Activated CD8-positive, alpha-beta memory T cell treated with anti-CD3 and anti-CD28 coated beads, Interleukin-2, amount 50 U/mL, for 1 hour (primary cell): ENCODE results near the gene MYO16.

Experiments
- DNase-seq: peaks from one replicate; pipeline ENCODE4 v3.0.0-alpha.2; 2020; ENCODE audit errors: extremely low read depth

MYO16 gene

DNA sequence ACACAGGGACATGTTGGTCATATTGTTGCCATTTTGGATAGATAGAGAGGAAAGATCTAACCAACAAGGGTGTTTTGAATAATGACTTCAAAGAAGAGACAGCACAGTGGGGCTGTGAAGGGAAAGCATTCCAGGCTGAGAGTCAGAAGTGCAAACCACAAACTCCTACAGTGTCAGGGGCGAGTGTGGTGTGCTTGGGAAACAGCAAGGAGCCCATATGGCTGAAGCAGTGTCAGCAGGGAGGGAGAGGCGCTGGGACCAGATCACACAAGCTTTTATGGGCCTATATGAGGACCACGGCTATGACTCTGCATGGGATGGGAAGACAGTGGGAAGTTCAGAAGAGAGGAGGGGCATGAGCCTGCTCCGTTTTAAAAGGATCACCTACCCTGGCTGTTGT, 166.4 kb downstream of the MYO16 start:
- no peak for DNase-seq

- no peak for DNase-seq
Measured at GRCh38 chr13:108797354-108797753, 167.9 kb downstream of the MYO16 start.

- DNase-seq = no peak
Measured at GRCh38 chr13:108807841-108808240, 178.4 kb downstream of the MYO16 start.

DNA sequence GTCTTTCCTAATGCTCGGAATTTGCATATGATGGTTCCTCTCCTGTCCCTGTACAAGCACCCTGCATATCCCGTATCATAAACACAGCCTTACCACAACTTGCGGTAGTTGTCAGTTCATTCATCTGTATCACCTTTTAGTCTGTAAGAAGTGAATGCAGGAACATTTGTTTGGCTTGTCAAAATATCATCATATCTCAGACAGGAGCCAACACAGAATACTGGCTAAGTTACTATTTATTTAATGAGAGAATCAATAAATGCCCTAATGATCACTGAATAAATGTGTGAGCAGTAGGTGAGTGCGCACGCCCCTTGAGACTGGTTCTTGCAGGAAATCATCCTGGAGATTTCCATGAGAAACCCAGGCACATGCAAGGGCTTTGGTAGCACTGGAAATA, 182.8 kb downstream of the MYO16 start:
- DNase-seq = no peak

- no peak for DNase-seq
Measured at GRCh38 chr13:108812661-108813060, 183.2 kb downstream of the MYO16 start.

- no peak for DNase-seq
Measured at GRCh38 chr13:108813587-108814170, 184.3 kb downstream of the MYO16 start.

DNA sequence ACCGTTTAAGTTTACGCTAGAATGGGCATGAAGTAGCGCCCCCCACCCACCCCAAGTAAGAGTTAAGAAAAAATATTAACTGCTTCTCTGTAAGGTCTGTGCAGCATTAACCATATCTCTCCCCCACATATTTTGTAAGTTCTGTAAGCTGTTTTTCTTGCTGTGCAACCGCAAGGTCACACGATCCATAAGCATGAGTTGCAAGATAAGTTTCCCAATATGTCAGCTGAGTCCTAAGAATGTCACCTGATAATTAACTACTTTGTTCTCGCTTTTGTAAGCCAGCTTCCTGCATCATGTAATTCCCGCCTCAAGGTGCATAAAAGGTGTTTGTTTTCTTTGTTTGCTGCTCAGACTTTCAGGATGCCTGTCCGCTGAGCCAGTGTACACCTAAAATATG, 187.0 kb downstream of the MYO16 start:
- DNase-seq = no peak

DNA sequence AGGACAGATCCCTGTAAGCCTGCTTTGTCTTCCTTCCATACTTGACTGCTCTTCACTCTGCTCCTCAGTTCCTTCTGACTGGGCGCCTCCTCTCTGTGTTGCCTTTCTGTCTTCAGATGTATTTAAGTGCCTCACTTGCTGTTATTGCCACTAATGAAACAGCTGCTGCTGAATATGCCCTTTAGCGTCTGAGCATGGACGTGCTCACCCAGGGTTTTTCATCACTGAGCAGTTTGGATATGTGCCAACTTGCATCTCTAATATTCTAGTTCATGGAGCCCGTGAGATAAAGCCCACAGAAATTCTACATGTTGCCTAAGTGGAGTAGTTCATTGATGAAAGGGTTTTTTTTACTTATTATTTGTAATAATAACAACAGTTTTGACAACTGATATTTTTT, 198.2 kb downstream of the MYO16 start:
- no peak for DNase-seq

- DNase-seq = no peak
Measured at GRCh38 chr13:108828086-108828815, 198.8 kb downstream of the MYO16 start.

- no peak for DNase-seq
Measured at GRCh38 chr13:108830916-108831315, 201.5 kb downstream of the MYO16 start.

DNA sequence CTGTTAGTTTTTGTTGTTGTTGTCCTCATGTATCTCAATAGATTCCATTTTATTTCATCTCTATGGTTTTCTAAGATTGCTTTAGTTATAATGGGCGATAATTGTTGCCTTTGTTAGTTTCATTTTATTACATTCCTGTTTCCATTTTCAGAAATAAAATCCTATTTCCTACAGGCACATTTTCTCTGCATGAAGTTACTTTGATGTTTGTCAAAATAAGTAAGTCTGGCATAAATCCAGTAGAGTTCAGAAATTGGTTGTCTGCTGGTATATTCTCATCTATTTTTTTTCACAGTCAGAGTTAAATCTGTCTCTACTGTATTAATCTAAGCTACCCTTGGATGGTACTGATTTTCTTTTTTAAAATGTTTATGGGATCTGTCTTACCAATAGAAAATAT, 204.1 kb downstream of the MYO16 start:
- no peak for DNase-seq

GRCh38 chr13:108834193-108834592, 204.8 kb downstream of the MYO16 start:
- DNase-seq = no peak

GRCh38 chr13:108835083-108835482, 205.7 kb downstream of the MYO16 start:
- DNase-seq = no peak

DNA sequence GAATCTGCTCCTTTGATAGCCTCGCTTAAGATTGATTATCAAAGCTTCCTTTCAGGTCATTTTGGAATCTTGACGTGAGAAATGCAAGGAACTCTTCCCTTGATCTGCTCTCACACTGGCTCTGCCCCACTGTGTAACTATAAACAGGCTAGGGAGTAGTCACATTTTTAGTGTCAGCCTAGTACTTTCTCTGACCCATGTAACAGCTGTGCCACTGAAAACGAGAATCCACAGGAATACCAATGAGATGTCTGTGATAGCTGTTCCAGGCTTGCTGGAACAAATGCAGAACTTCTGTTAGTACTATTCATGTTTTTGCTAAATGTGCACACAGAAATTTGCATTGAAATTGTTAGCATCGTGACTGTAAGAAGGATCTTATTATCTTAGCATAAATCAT, 221.3 kb downstream of the MYO16 start:
- DNase-seq = no peak

DNA sequence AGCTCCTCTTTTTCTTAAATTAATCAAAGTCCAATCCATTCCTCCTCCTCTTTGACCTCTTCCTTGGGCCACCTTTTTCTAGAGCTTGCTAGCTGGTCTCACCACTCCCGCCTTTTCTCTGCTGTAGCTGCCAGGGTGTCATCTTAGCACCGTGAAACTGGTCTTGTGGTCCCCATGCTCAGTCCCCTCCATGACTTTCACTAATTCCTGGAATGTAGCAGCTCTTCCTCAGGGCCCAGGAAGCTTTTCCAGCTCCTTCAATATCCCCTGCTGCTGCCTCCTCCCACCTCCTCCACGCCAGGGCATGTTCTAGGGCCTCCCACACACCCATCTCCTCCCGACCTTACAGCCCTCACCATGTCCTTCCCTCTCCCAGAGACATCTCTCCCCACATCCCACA, 222.2 kb downstream of the MYO16 start:
- DNase-seq = no peak

- no peak for DNase-seq
Measured at GRCh38 chr13:108853031-108853430, 223.6 kb downstream of the MYO16 start.

GRCh38 chr13:108855737-108856387, 226.5 kb downstream of the MYO16 start:
- DNase-seq = no peak

DNA sequence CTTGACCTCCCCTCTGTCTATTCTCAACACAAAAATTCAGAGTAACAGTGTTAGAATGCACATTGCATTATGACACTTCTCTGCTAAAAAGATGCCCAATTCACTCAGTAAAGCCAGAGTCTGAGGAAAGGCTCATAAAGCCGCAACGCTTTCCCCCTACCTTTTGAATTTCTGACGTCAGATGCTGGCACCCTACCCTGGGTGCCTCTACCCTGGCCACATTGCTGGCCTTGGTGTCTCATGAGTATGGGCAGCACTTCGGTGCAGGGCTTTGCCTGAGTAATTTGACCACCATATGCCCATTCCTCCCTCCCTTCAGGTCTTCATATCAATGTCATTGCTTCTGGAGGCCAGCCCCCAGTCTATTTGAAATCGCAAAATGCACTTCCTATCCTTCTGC, 229.3 kb downstream of the MYO16 start:
- no peak for DNase-seq

GRCh38 chr13:108859197-108860012, 230.0 kb downstream of the MYO16 start:
- DNase-seq = no peak

- DNase-seq = no peak
Measured at GRCh38 chr13:108860418-108860817, 231.0 kb downstream of the MYO16 start.

- no peak for DNase-seq
Measured at GRCh38 chr13:108877300-108877699, 247.9 kb downstream of the MYO16 start.

- no peak for DNase-seq
Measured at GRCh38 chr13:108878732-108879131, 249.3 kb downstream of the MYO16 start.
